IMR-90 (cell line): ENCODE measurements around the gene AGPS. TPM values are rescaled to one million over a fixed set of nuclear protein-coding genes. Genes with fewer than 3 reads are reported as not detected.

Experiments used
- ATAC-seq: fragments of 200-7000 bp; cut with Tn5 transposase; 2 replicates; pipeline ENCODE4 v1.9.1; 2020; ENCODE audit warnings: low read depth, mild to moderate bottlenecking, moderate library complexity
- BruUV-seq: library from RNA; stranded (reverse); fragments of 400-500 nt; replicated peaks from 2 replicates; lab custom pipeline; 2021; lab: Mats Ljungman, UMichigan
- CTCF ChIA-PET: fragments of 300-600 bp; formaldehyde crosslinking; extraction: SDS; loops from one replicate; lab custom pipeline; 2021; ENCODE audit warnings: antibody characterized with exemption; lab: Yijun Ruan, JAX
- POLR2A ChIA-PET: fragments of 300-600 bp; sonication (Branson Sonifier 250); formaldehyde crosslinking; loops from one replicate; lab custom pipeline; 2022; ENCODE audit warnings: antibody characterized with exemption; ENCODE audit not compliant: unreplicated experiment; lab: Charles Lee
- DNase-seq: peaks from one replicate; pipeline ENCODE4 v3.0.0; 2013
- H2AFZ ChIP-seq: replicated peaks from 2 replicates; pipeline ENCODE3; 2013; ENCODE audit warnings: low read length, mild to moderate bottlenecking; ENCODE audit not compliant: poor library complexity
- H2AK5ac ChIP-seq: 2 replicates; pipeline ENCODE4 v1.6.1; 2013; ENCODE audit warnings: low read depth, low read length, inconsistent platforms
- H2AK9ac ChIP-seq: replicated peaks from 2 replicates; pipeline ENCODE3; 2013; ENCODE audit warnings: mild to moderate bottlenecking, low read depth, low read length, moderate library complexity; ENCODE audit not compliant: poor library complexity
- H2BK120ac ChIP-seq: 2 replicates; pipeline ENCODE4 v1.6.1; 2013; ENCODE audit warnings: low read depth, low read length, inconsistent platforms
- H2BK15ac ChIP-seq: 3 replicates; pipeline ENCODE4 v1.6.1; 2013; ENCODE audit warnings: low read depth, low read length, inconsistent platforms
- H2BK20ac ChIP-seq: 2 replicates; pipeline ENCODE4 v1.6.1; 2013; ENCODE audit warnings: low read depth, mild to moderate bottlenecking, inconsistent platforms, low read length, moderate library complexity
- H2BK5ac ChIP-seq: 2 replicates; pipeline ENCODE4 v1.6.1; 2013; ENCODE audit warnings: mild to moderate bottlenecking, low read depth, low read length, inconsistent platforms; ENCODE audit not compliant: poor library complexity, severe bottlenecking
- H3K14ac ChIP-seq: replicated peaks from 2 replicates; pipeline ENCODE4 v1.6.1; 2013; ENCODE audit warnings: low read depth, low read length, inconsistent platforms
- H3K18ac ChIP-seq: 2 replicates; pipeline ENCODE4 v1.6.1; 2013; ENCODE audit warnings: low read depth, low read length, control low read depth
- H3K23ac ChIP-seq: 2 replicates; pipeline ENCODE4 v1.6.1; 2013; ENCODE audit warnings: low read depth, low read length, inconsistent platforms
- H3K27ac ChIP-seq: 2 replicates; pipeline ENCODE4 v1.5.1; 2013; ENCODE audit warnings: mild to moderate bottlenecking, control low read depth, low read length; ENCODE audit not compliant: insufficient read depth
- H3K27me3 ChIP-seq: 2 replicates; pipeline ENCODE4 v1.6.1; 2013; ENCODE audit warnings: low read length; ENCODE audit not compliant: control insufficient read depth, insufficient read depth
- H3K36me3 ChIP-seq: 2 replicates; pipeline ENCODE4 v1.6.1; 2013; ENCODE audit warnings: low read length, mixed read lengths; ENCODE audit not compliant: control insufficient read depth, insufficient read depth
- H3K4ac ChIP-seq: 2 replicates; pipeline ENCODE4 v1.6.1; 2013; ENCODE audit warnings: low read depth, low read length, inconsistent platforms
- H3K4me1 ChIP-seq: 2 replicates; pipeline ENCODE4 v1.6.1; 2013; ENCODE audit warnings: low read length, mixed read lengths; ENCODE audit not compliant: control insufficient read depth, insufficient read depth
- H3K4me2 ChIP-seq: 2 replicates; pipeline ENCODE4 v1.6.1; 2013; ENCODE audit warnings: low read depth, mild to moderate bottlenecking, control low read depth, low read length, moderate library complexity
- H3K4me3 ChIP-seq: 2 replicates; pipeline ENCODE4 v1.5.1; 2013; ENCODE audit warnings: low read depth, mild to moderate bottlenecking, control low read depth, low read length, moderate library complexity; ENCODE audit not compliant: insufficient read depth
- H3K56ac ChIP-seq: 2 replicates; pipeline ENCODE4 v1.6.1; 2013; ENCODE audit warnings: low read length, inconsistent platforms; ENCODE audit not compliant: insufficient read depth; ENCODE audit errors: extremely low read depth
- H3K79me1 ChIP-seq, 2 experiments: 2 replicates each; pipeline ENCODE4 v1.6.1; 2013; ENCODE audit warnings: low read length in 2 of 2, inconsistent platforms in 1 of 2, low read depth in 1 of 2
- H3K9ac ChIP-seq: 2 replicates; pipeline ENCODE4 v1.6.1; 2013; ENCODE audit warnings: low read depth, low read length, control low read depth
- H3K9me1 ChIP-seq: 2 replicates; pipeline ENCODE4 v1.6.1; 2013; ENCODE audit warnings: low read length, inconsistent platforms; ENCODE audit not compliant: insufficient read depth
- H3K9me3 ChIP-seq: 2 replicates; pipeline ENCODE4 v1.6.1; 2013; ENCODE audit warnings: low read length; ENCODE audit not compliant: control insufficient read depth, insufficient read depth
- H4K20me1 ChIP-seq: 2 replicates; pipeline ENCODE4 v1.6.1; 2013; ENCODE audit warnings: low read length, inconsistent platforms; ENCODE audit not compliant: insufficient read depth
- H4K5ac ChIP-seq: 2 replicates; pipeline ENCODE4 v1.6.1; 2013; ENCODE audit warnings: mild to moderate bottlenecking, low read depth, low read length, control low read depth
- H4K8ac ChIP-seq, 2 experiments: 2 replicates each; pipeline ENCODE4 v1.6.1; 2013; ENCODE audit warnings: low read depth in 2 of 2, low read length in 2 of 2, control low read depth in 1 of 2, inconsistent platforms in 1 of 2
- H4K91ac ChIP-seq: 2 replicates; pipeline ENCODE4 v1.6.1; 2013; ENCODE audit warnings: low read depth, low read length, inconsistent platforms; ENCODE audit not compliant: insufficient read depth
- BHLHE40 ChIP-seq: fragments of 150-350 bp; IDR thresholded peaks from 2 replicates; pipeline ENCODE4 v1.6.1; 2016; ENCODE audit warnings: mild to moderate bottlenecking, low read depth, low read length
- CEBPB ChIP-seq: IDR thresholded peaks from 2 replicates; pipeline ENCODE4 v1.6.1; 2012; ENCODE audit warnings: low read depth, low read length, improper control_type of control experiment
- CHD1 ChIP-seq: IDR thresholded peaks from 2 replicates; pipeline ENCODE4 v1.6.1; 2012; ENCODE audit warnings: low read depth, low read length, improper control_type of control experiment
- CTCF ChIP-seq: conservative IDR thresholded peaks from 2 replicates; pipeline ENCODE4 v1.5.1; 2012; ENCODE audit warnings: mild to moderate bottlenecking, low read depth, low read length, improper control_type of control experiment
- ELK1 ChIP-seq: fragments of 150-350 bp; IDR thresholded peaks from 2 replicates; pipeline ENCODE4 v1.6.1; 2016; ENCODE audit warnings: low read depth, mild to moderate bottlenecking, low read length, moderate library complexity, borderline replicate concordance
- FOS ChIP-seq: fragments of 150-350 bp; IDR thresholded peaks from 2 replicates; pipeline ENCODE4 v1.6.1; 2016; ENCODE audit warnings: low read depth, low read length
- MAFK ChIP-seq: IDR thresholded peaks from 2 replicates; pipeline ENCODE4 v1.6.1; 2012; ENCODE audit warnings: low read depth, low read length, improper control_type of control experiment
- MAZ ChIP-seq: IDR thresholded peaks from 2 replicates; pipeline ENCODE4 v1.6.1; 2012; ENCODE audit warnings: low read depth, mild to moderate bottlenecking, low read length, improper control_type of control experiment, moderate library complexity, borderline replicate concordance
- MXI1 ChIP-seq: IDR thresholded peaks from 2 replicates; pipeline ENCODE4 v1.6.1; 2012; ENCODE audit warnings: low read depth, mild to moderate bottlenecking, low read length, moderate library complexity, borderline replicate concordance
- NFE2L2 ChIP-seq: fragments of 150-350 bp; IDR thresholded peaks from 2 replicates; pipeline ENCODE4 v1.6.1; 2016; ENCODE audit warnings: low read depth, mild to moderate bottlenecking, low read length
- POLR2A ChIP-seq: IDR thresholded peaks from 2 replicates; pipeline ENCODE4 v1.6.1; 2012; ENCODE audit warnings: mild to moderate bottlenecking, low read depth, low read length
- RAD21 ChIP-seq: IDR thresholded peaks from 2 replicates; pipeline ENCODE4 v1.6.1; 2012; ENCODE audit warnings: low read length, improper control_type of control experiment
- RCOR1 ChIP-seq: IDR thresholded peaks from 2 replicates; pipeline ENCODE4 v1.6.1; 2012; ENCODE audit warnings: mild to moderate bottlenecking, low read length, improper control_type of control experiment; ENCODE audit not compliant: insufficient replicate concordance
- RFX5 ChIP-seq: IDR thresholded peaks from 2 replicates; pipeline ENCODE4 v1.8.0; 2012; ENCODE audit warnings: low read depth, mild to moderate bottlenecking, low read length, moderate library complexity
- SMC3 ChIP-seq: fragments of 150-350 bp; IDR thresholded peaks from 2 replicates; pipeline ENCODE4 v1.6.1; 2016; ENCODE audit warnings: low read depth, mild to moderate bottlenecking, antibody characterized with exemption, low read length, moderate library complexity
- USF2 ChIP-seq: fragments of 150-350 bp; IDR thresholded peaks from 2 replicates; pipeline ENCODE4 v1.6.1; 2017; ENCODE audit warnings: mild to moderate bottlenecking, antibody characterized with exemption, low read length, low read depth
- WGBS, 2 experiments: methylation state at CpG; one replicate each; pipeline versions ENCODE4 v1.1.5 to v1.1.7; 2013; ENCODE audit warnings: missing lambda C conversion rate in 2 of 2; ENCODE audit not compliant: insufficient read length in 1 of 2; ENCODE audit errors: extremely low coverage in 2 of 2; 5-methylcytosine and 5-hydroxymethylcytosine counted together
- dilution Hi-C: fragments of 300-500 bp; cut with HindIII; formaldehyde crosslinking; loops from one replicate; pipeline ENCODE4 v1.14.3; 2018; ENCODE audit warnings: low sequenced_read_pairs; ENCODE audit not compliant: unreplicated experiment
- in situ Hi-C: fragments of 300-500 bp; cut with MboI; formaldehyde crosslinking; loops from 3 replicates; pipeline ENCODE4 v1.14.3; 2019; ENCODE audit warnings: low sequenced_read_pairs, inconsistent platforms, mixed read lengths
- intact Hi-C: fragments of 100-400 bp; cut with micrococcal nuclease; formaldehyde crosslinking; loops from 2 replicates; pipeline ENCODE4 v1.10.0; 2022
- polyA plus RNA-seq, 3 experiments: library from polyadenylated mRNA; depleted of rRNA; stranded (reverse); fragments of >200 nt; gene quantifications; 2 replicates each; pipeline ENCODE4 v1.2.3, GENCODE V29; 2012; ENCODE audit warnings: low replicate concordance in 1 of 3
- total RNA-seq: library from RNA; depleted of rRNA; stranded (reverse); fragments of >200 nt; gene quantifications from 2 replicates; pipeline ENCODE4 v1.2.3, GENCODE V29; 2012

AGPS gene
- total and polyA plus RNA-seq, 2 of the 4 experiments (the other 2 are of a cell fraction) = 6.6 to 18.6 TPM

- Histone ChIP-seq H2AK9ac (no peak overlapping the region), H3K4ac (no peak overlapping the region), H2BK15ac (no peak overlapping the region), H3K4me1 (no peaks in the 10 kb centered on the region), H4K5ac (no peak overlapping the region), H3K9ac (no peak overlapping the region), H3K56ac (no peak overlapping the region), H2BK120ac (no peak overlapping the region), H3K9me1 (no peaks in the 10 kb centered on the region), H3K9me3 (no peaks in the 10 kb centered on the region), H4K91ac (no peak overlapping the region), H3K18ac (no peak overlapping the region), H3K4me3 (no peak overlapping the region), H3K79me1 (no peaks in the 10 kb centered on the region), H4K8ac (no peak overlapping the region), H2AFZ (no peak overlapping the region), H3K27me3 (no peaks in the 10 kb centered on the region), H4K20me1 (no peaks in the 10 kb centered on the region), H3K36me3 (no peaks in the 10 kb centered on the region), H2BK5ac (no peak overlapping the region), H2AK5ac (no peak overlapping the region), H2BK20ac (no peak overlapping the region), H3K4me2 (no peak overlapping the region), H3K14ac (no peak overlapping the region), H3K23ac (no peak overlapping the region), H3K27ac (no peak overlapping the region)
- DNase-seq (no peak), ATAC-seq (no peak)
- CTCF ChIA-PET = no interaction called here
- BruUV-seq = no TSS peak
- no CpG with 5 or more reads among the region's 1 CpG for WGBS, 2 experiments
- POLR2A ChIA-PET = no interaction called here
- TF ChIP-seq RCOR1 (no peak), SMC3 (no peak), CHD1 (no peak), NFE2L2 (no peak), RAD21 (no peak), CEBPB (no peak), BHLHE40 (no peak), POLR2A (no peak), FOS (no peak), MAFK (no peak), MXI1 (no peak), MAZ (no peak), RFX5 (no peak), CTCF (no peak), ELK1 (no peak), USF2 (no peak)
- dilution Hi-C loops (no loop called here), in situ Hi-C loops (loop anchor here (5.0 kb wide), 1 partner anchor 60 kb away; a partner anchor contains a TSS), intact Hi-C loops (no loop called here)
Measured at GRCh38 chr2:177557794-177558193, 165.2 kb downstream of the AGPS start.
